Measurements from ENCODE around the gene PON3. TPM values are rescaled to one million over a fixed set of nuclear protein-coding genes. Genes with fewer than 3 reads are reported as not detected.

The PON3 gene
- total RNA-seq, 1 experiment from 2014 or later = not detected

- DNase-seq (ENCODE audit: low read depth) = no peak
- in situ Hi-C loops (cut with HindIII; ENCODE audit: low pct_unique_long_range_greater_than_20kb, low sequenced_read_pairs) = no loop called here
Observed at GRCh38 chr7:95320651-95321050, 75.5 kb downstream of the PON3 start.

DNA sequence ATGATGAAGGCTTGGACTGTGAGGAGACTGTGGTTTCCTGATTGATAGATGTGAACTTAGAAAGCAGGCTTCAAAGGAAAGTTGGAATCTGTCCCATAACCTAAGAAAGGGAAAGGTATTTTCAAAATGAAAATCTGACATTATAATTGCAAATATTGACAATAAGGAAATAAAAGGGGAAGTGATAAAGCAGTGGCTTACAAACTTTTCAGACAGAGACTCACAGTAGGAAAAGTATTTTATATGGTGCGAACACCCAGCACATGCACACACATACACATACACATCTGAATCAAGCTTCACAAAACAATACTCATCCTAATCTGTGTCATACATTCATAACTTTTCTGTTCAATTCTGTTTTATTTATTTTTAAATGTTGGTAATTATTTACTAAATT is 76.6 kb downstream of the PON3 start:
- no peak for DNase-seq (ENCODE audit: low read depth)
- in situ Hi-C loops (cut with HindIII; ENCODE audit: low pct_unique_long_range_greater_than_20kb, low sequenced_read_pairs) = no loop called here

GRCh38 chr7:95318501-95319100 is 77.6 kb downstream of the PON3 start:
- no peak for DNase-seq (ENCODE audit: low read depth)
- in situ Hi-C loops (cut with HindIII; ENCODE audit: low pct_unique_long_range_greater_than_20kb, low sequenced_read_pairs) = no loop called here

- in situ Hi-C loops (cut with HindIII; ENCODE audit: low pct_unique_long_range_greater_than_20kb, low sequenced_read_pairs) = no loop called here
- no peak for DNase-seq (ENCODE audit: low read depth)
Observed at GRCh38 chr7:95317966-95318365, 78.2 kb downstream of the PON3 start.

DNA sequence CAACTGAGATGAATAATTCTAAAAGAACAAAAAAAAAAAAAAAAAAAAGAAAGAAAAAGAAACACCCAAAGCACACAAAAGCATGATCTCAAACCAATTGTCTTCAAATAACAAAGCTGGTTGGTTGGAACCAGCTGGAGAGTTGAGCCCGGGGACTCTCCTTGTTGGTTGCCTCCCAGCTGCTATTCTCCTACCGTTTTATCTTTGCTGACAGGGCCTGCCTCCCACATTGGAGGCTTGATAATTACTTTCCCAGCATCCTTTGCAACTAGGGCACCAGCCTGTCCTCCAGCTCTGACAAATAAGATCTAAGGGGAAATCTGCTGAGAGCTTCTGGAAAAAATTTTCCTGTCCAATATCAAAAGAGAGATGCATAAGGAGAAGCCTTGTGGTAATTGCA is 78.6 kb downstream of the PON3 start:
- no peak for DNase-seq (ENCODE audit: low read depth)
- in situ Hi-C loops (cut with HindIII; ENCODE audit: low pct_unique_long_range_greater_than_20kb, low sequenced_read_pairs) = no loop called here

- in situ Hi-C loops (cut with HindIII; ENCODE audit: low pct_unique_long_range_greater_than_20kb, low sequenced_read_pairs) = no loop called here
Observed at GRCh38 chr7:95316588-95316987, 79.6 kb downstream of the PON3 start.

GRCh38 chr7:95312561-95312960 is 83.6 kb downstream of the PON3 start:
- in situ Hi-C loops (cut with HindIII; ENCODE audit: low pct_unique_long_range_greater_than_20kb, low sequenced_read_pairs) = no loop called here
- no peak for DNase-seq (ENCODE audit: low read depth)

More at GRCh38 chr7:95316588-95316987, 79.6 kb downstream of the PON3 start:
- DNase-seq (ENCODE audit: low read depth) = no peak

DNA sequence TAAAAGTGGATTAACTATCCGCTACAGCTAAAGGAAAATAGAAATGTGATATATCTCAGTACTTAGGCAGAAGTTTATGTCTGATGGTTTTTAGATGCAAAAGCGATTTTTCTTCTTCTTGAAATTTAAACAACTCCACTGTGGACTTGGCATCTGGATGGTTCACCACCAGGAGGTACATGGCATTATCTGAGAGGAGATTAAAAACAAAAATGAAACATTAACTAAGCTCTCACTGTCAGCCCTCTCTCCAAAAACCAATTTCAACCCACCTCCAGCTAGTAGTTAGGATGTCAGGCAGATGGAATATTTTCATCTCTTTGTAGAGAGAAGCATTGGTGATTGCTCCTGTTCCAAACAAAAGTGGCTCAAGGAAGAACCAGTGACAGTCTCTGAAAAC is 84.8 kb downstream of the PON3 start:
- no peak for DNase-seq (ENCODE audit: low read depth)
- in situ Hi-C loops (cut with HindIII; ENCODE audit: low pct_unique_long_range_greater_than_20kb, low sequenced_read_pairs) = no loop called here

DNA sequence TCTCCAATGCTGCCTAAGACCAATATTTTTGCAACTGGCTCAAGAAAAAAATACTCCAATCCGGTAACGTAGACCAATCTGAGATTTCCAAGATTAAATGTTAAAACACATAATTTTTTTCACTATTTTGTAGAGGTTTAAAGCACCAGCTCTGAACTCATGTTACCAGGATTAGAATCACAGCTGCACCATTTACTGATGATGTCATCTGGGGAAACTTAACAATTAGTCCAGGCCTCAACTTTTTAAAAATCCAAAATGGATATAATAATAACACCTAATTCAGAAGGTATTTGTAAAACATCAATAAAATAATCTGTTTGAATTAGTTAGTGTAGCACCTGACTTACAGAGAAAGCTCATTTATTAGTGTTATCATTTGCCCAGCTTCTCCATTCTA is 86.2 kb downstream of the PON3 start:
- DNase-seq (ENCODE audit: low read depth) = no peak
- in situ Hi-C loops (cut with HindIII; ENCODE audit: low pct_unique_long_range_greater_than_20kb, low sequenced_read_pairs) = no loop called here

Other genes starting within 250 kb of the PON3 start
- not detected in 2 replicates for gene PON1, start 71.8 kb downstream of the PON3 start, total RNA-seq (2014; rRNA removed; shearing (Covaris generic); ENCODE audit: low replicate concordance)
- gene PON2, start 38.7 kb upstream of the PON3 start, total RNA-seq (2014; rRNA removed; shearing (Covaris generic); ENCODE audit: low replicate concordance) = 105 and 118 TPM in 2 replicates
- not detected in 2 replicates for gene ASB4, start 89.6 kb upstream of the PON3 start, total RNA-seq (2014; rRNA removed; shearing (Covaris generic); ENCODE audit: low replicate concordance)
- gene PDK4, start 200.1 kb upstream of the PON3 start, total RNA-seq (2014; rRNA removed; shearing (Covaris generic); ENCODE audit: low replicate concordance) = 0.41 and 1.9 TPM in 2 replicates

Measured in Caki2 (cell line).